IMR-90 (cell line): Measurements from ENCODE around the gene PLA2G4A.

Source experiments
- CEBPB ChIP-seq: IDR thresholded peaks from 2 replicates; pipeline ENCODE4 v1.6.1; 2012; ENCODE audit warnings: low read depth, low read length, improper control_type of control experiment
- MXI1 ChIP-seq: IDR thresholded peaks from 2 replicates; pipeline ENCODE4 v1.6.1; 2012; ENCODE audit warnings: low read depth, mild to moderate bottlenecking, low read length, moderate library complexity, borderline replicate concordance
- POLR2A ChIP-seq: IDR thresholded peaks from 2 replicates; pipeline ENCODE4 v1.6.1; 2012; ENCODE audit warnings: mild to moderate bottlenecking, low read depth, low read length
- RAD21 ChIP-seq: IDR thresholded peaks from 2 replicates; pipeline ENCODE4 v1.6.1; 2012; ENCODE audit warnings: low read length, improper control_type of control experiment
- RCOR1 ChIP-seq: IDR thresholded peaks from 2 replicates; pipeline ENCODE4 v1.6.1; 2012; ENCODE audit warnings: mild to moderate bottlenecking, low read length, improper control_type of control experiment; ENCODE audit not compliant: insufficient replicate concordance
- SMC3 ChIP-seq: fragments of 150-350 bp; IDR thresholded peaks from 2 replicates; pipeline ENCODE4 v1.6.1; 2016; ENCODE audit warnings: low read depth, mild to moderate bottlenecking, antibody characterized with exemption, low read length, moderate library complexity
- TF ChIP-seq, protein P1 (sequence below): fragments of 150-350 bp; IDR thresholded peaks from 2 replicates; pipeline ENCODE4 v1.6.1; 2016; ENCODE audit warnings: low read depth, mild to moderate bottlenecking, low read length, moderate library complexity, borderline replicate concordance
- TF ChIP-seq, protein P2 (sequence below): conservative IDR thresholded peaks from 2 replicates; pipeline ENCODE4 v1.5.1; 2012; ENCODE audit warnings: mild to moderate bottlenecking, low read depth, low read length, improper control_type of control experiment

DNA sequence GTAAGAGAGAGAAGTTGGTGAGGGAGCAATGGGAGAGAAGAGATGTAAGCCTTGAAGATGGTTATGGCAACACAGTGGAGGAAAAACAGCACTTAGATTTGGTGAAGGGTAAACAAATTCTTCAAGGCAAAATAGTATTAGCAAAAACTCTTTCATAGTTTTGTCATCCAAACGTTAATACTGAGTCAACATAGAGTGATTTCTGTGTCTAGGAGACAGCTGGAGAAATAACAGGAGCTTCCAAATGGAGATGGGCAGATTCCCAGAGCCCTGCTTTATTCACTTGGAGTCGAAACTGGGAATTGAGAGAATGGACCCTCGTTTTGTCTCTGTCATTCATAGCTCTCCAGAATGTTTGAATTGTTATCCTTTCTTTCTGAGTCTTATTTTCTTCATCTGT is 68.3 kb downstream of the PLA2G4A start:
- no peak for TF ChIP-seq CEBPB
- TF ChIP-seq RAD21 = no peak
- TF ChIP-seq, protein P1, sequence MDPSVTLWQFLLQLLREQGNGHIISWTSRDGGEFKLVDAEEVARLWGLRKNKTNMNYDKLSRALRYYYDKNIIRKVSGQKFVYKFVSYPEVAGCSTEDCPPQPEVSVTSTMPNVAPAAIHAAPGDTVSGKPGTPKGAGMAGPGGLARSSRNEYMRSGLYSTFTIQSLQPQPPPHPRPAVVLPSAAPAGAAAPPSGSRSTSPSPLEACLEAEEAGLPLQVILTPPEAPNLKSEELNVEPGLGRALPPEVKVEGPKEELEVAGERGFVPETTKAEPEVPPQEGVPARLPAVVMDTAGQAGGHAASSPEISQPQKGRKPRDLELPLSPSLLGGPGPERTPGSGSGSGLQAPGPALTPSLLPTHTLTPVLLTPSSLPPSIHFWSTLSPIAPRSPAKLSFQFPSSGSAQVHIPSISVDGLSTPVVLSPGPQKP = no peak
- TF ChIP-seq, protein P2, sequence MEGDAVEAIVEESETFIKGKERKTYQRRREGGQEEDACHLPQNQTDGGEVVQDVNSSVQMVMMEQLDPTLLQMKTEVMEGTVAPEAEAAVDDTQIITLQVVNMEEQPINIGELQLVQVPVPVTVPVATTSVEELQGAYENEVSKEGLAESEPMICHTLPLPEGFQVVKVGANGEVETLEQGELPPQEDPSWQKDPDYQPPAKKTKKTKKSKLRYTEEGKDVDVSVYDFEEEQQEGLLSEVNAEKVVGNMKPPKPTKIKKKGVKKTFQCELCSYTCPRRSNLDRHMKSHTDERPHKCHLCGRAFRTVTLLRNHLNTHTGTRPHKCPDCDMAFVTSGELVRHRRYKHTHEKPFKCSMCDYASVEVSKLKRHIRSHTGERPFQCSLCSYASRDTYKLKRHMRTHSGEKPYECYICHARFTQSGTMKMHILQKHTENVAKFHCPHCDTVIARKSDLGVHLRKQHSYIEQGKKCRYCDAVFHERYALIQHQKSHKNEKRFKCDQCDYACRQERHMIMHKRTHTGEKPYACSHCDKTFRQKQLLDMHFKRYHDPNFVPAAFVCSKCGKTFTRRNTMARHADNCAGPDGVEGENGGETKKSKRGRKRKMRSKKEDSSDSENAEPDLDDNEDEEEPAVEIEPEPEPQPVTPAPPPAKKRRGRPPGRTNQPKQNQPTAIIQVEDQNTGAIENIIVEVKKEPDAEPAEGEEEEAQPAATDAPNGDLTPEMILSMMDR = no peak
- TF ChIP-seq POLR2A = no peak
- no peak for TF ChIP-seq MXI1
- TF ChIP-seq SMC3 = no peak
- TF ChIP-seq RCOR1 = no peak
